Measurements from ENCODE around the gene LTBP3.

Gene LTBP3

DNA sequence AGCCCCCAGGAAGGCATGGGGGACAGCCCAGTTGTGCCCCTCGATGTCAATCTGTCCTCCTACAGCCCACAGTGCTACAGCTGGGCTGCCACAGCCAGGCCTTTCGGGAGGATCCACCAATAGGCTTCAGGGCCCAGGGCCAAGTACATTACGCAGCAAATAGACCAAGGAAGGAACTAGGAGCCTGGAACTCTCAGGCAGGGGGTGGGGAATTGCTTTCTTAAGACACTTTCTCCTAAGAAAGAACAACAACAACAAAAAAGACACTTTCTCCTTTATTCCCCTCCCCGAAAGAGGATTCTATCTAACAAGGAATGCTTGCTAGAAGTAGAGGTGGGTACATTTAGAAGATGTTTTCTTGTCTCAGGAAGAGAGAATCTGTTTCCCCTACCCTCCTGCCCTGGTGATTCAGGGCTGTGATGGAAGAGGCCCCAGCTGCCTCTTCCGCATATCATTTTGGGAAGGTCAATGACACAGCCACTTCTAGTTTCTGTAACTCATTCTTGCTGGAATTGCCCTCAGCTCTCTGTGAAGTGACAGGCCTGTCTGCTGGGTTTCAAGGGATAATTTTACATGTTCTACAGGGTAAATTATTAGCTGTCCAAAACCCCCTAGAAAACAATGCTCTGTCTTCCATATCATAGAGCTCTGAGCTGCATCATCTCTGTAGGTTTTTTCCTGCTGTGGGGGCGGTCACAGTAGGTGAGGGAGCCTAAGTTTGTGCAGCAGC, 65.4 kb downstream of the LTBP3 start:
- Mint-ChIP-seq H3K4me1 (peaks cover 84% of the 10 kb centered on the region), H3K27me3 (ENCODE audit: low read depth) (peaks cover 3% of the 10 kb centered on the region), H3K27ac (peak overlapping the region; percentile 98 to 100 (median 100)), H3K4me3 (peak overlapping the region; percentile 54 to 73 (median 71)), H3K9me3 (no peaks in the 10 kb centered on the region), H3K36me3 (ENCODE audit: low read depth) (no peaks in the 10 kb centered on the region)
- TF ChIP-seq, protein P1, sequence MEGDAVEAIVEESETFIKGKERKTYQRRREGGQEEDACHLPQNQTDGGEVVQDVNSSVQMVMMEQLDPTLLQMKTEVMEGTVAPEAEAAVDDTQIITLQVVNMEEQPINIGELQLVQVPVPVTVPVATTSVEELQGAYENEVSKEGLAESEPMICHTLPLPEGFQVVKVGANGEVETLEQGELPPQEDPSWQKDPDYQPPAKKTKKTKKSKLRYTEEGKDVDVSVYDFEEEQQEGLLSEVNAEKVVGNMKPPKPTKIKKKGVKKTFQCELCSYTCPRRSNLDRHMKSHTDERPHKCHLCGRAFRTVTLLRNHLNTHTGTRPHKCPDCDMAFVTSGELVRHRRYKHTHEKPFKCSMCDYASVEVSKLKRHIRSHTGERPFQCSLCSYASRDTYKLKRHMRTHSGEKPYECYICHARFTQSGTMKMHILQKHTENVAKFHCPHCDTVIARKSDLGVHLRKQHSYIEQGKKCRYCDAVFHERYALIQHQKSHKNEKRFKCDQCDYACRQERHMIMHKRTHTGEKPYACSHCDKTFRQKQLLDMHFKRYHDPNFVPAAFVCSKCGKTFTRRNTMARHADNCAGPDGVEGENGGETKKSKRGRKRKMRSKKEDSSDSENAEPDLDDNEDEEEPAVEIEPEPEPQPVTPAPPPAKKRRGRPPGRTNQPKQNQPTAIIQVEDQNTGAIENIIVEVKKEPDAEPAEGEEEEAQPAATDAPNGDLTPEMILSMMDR (IDR thresholded peaks at IDR 0.05; ENCODE audit: unreplicated experiment in 3 of 3), result no peak

DNA sequence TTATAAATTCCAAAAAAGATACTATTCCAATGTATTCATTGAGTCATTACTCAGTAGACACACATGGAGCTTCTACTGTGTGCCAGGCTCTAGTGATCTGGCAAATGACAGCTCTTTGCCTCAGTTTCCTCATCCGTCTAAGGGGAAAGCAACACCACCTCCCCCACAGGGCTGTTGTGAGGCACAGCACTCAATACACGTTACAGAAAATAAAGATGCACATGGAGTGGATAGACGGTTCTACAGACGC, 65.8 kb downstream of the LTBP3 start:
- TF ChIP-seq, protein P1 (IDR thresholded peaks at IDR 0.05; ENCODE audit: unreplicated experiment in 3 of 3), result no peak
- H3K27me3 Mint-ChIP-seq (ENCODE audit: low read depth), result peaks cover 3% of the 10 kb centered on the region
- no peaks in the 10 kb centered on the region for H3K9me3 Mint-ChIP-seq
- peak overlapping the region; percentile 98 to 100 (median 100) for H3K27ac Mint-ChIP-seq
- peaks cover 89% of the 10 kb centered on the region for H3K4me1 Mint-ChIP-seq
- H3K4me3 Mint-ChIP-seq, result peak overlapping the region; percentile 33 to 71 (median 57)
- H3K36me3 Mint-ChIP-seq (ENCODE audit: low read depth), result no peaks in the 10 kb centered on the region

DNA sequence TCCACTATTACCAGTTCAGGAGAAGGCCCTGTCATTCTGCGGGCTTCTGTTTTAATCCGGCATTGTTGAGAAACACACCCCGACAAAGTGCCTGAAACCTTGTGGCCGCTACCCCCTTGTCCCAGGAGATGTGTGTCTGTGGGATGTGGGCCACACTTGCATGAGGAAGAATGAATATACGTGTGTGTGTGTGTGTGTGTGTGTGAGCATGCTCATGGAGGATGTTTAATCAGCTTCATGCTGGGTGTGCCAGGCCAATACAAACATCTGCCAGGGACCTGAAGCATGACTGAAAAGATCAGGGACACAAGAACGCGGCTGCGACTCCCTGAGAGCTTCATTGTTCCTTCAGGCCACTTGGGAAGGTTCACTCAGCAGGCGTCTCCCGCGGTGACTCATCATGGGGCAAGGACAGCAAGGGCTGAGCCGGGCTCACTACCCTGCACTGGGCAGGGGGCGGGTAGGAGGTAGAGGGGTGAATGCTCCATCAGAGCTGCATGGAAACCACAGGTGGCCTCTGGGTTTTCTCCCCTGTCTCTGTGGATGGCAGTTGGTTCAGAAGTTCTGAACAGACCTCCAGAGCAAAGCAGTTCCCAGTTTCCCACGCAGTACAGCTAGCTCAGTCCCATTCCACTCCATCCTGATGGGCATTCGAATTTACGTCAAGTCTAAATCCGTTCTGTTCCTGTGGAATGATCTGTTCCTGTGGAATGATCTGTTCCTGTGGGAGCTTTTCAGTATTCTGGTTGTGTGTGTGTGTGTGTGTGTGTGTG, 66.4 kb downstream of the LTBP3 start:
- H3K36me3 Mint-ChIP-seq (ENCODE audit: low read depth), result no peaks in the 10 kb centered on the region
- H3K4me3 Mint-ChIP-seq, result peak overlapping the region; percentile 33 to 71 (median 57)
- H3K9me3 Mint-ChIP-seq, result no peaks in the 10 kb centered on the region
- TF ChIP-seq, protein P1 (IDR thresholded peaks at IDR 0.05; ENCODE audit: unreplicated experiment in 3 of 3), result no peak
- H3K27me3 Mint-ChIP-seq (ENCODE audit: low read depth), result peaks cover 3% of the 10 kb centered on the region
- peaks cover 89% of the 10 kb centered on the region for H3K4me1 Mint-ChIP-seq
- peak overlapping the region; percentile 98 to 100 (median 100) for H3K27ac Mint-ChIP-seq

DNA sequence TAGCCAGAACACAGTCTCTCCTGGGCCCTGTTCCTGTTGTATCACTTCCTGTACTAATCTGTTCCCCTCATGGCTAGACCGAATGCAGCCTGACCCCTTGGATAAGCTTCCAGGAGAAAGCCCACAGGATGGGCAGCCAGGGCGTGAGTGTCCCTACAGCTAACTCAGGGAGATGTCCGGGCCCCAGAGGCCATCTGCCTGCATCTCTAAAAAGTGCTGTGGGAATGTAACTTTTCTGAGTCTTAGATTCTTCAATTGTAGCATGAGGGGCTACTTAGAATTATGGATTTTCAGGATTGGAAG, 67.0 kb downstream of the LTBP3 start:
- Mint-ChIP-seq H3K27me3 (ENCODE audit: low read depth) (peaks cover 3% of the 10 kb centered on the region), H3K36me3 (ENCODE audit: low read depth) (no peaks in the 10 kb centered on the region), H3K4me3 (peak overlapping the region; percentile 23 to 51 (median 49)), H3K4me1 (peaks cover 83% of the 10 kb centered on the region), H3K9me3 (no peaks in the 10 kb centered on the region), H3K27ac (peak overlapping the region; percentile 98 to 100 (median 100))
- TF ChIP-seq, protein P1 (IDR thresholded peaks at IDR 0.05; ENCODE audit: unreplicated experiment in 3 of 3), result no peak

DNA sequence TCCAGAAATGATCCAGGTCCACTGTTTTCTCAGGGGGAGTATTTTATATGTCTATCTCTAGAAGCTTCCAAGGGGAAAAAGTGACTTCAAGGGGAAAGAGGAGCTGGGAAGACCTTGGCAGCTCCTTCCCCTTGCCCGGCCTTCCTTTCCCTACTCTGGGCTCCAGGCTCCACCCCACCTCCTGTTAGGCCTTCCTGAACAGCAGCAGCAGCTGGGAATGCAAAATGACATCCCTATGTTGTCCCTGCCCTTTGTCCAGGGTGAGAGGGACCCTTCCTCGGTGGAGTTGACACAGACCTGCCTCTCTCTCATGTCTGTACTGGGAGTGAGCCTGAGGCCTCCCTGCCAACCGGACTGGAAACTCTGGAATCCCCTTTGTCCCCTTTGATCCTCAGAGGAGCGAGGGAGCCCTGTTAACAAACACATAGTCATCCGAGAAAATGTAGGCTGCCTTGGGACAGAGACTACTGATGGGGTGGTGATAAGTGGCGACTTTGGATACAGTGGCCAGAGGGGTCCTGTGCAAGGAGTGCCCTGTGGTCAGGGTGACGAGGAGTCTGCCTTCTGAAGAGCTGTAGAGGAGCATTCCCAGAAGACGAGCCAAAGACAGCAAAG, 68.3 kb downstream of the LTBP3 start:
- peak overlapping the region; percentile 45 to 68 (median 60) for H3K4me3 Mint-ChIP-seq
- H3K36me3 Mint-ChIP-seq (ENCODE audit: low read depth), result no peaks in the 10 kb centered on the region
- TF ChIP-seq, protein P1 (IDR thresholded peaks at IDR 0.05; ENCODE audit: unreplicated experiment in 3 of 3), result no peak
- no peaks in the 10 kb centered on the region for H3K9me3 Mint-ChIP-seq
- H3K4me1 Mint-ChIP-seq, result peaks cover 89% of the 10 kb centered on the region
- peaks cover 3% of the 10 kb centered on the region for H3K27me3 Mint-ChIP-seq (ENCODE audit: low read depth)
- H3K27ac Mint-ChIP-seq, result peak overlapping the region; percentile 98 to 100 (median 100)

Measured in nephron (organoid).